PC-9 (cell line): ENCODE results near the gene GBP2. TPM values are rescaled to one million over a fixed set of nuclear protein-coding genes. Genes with fewer than 3 reads are reported as not detected.

Experiments used
- BruUV-seq: library from RNA; stranded (reverse); fragments of 400-500 nt; replicated peaks from 2 replicates; lab custom pipeline; 2021; lab: Mats Ljungman, UMichigan
- CTCF ChIA-PET: fragments of 300-600 bp; sonication (Branson Sonifier 250); formaldehyde crosslinking; loops from one replicate; lab custom pipeline; 2022; ENCODE audit warnings: antibody characterized with exemption; lab: Charles Lee
- POLR2A ChIA-PET: fragments of 300-600 bp; sonication (Branson Sonifier 250); formaldehyde crosslinking; loops from one replicate; lab custom pipeline; 2022; ENCODE audit warnings: antibody characterized with exemption; ENCODE audit not compliant: unreplicated experiment; lab: Charles Lee
- DNase-seq, 2 experiments: peaks; one replicate each; pipeline versions ENCODE4 v3.0.0 to v3.0.0-alpha.2; 2015 to 2022; ENCODE audit warnings: mixed read lengths in 1 of 2
- H2AFZ ChIP-seq: fragments of 200-600 bp; sonication (generic); 2 replicates; pipeline ENCODE4 v1.8.1; 2017; ENCODE audit warnings: antibody characterized with exemption
- H3F3A ChIP-seq: fragments of 200-600 bp; sonication (generic); 2 replicates; pipeline ENCODE4 v1.8.1; 2017; ENCODE audit warnings: antibody characterized with exemption, mild to moderate bottlenecking, low read depth; ENCODE audit not compliant: insufficient read depth
- H3K27ac ChIP-seq: fragments of 200-600 bp; sonication (generic); 2 replicates; pipeline ENCODE4 v1.6.1; 2016; ENCODE audit warnings: mixed run types
- H3K27me3 ChIP-seq: fragments of 200-600 bp; sonication (generic); 2 replicates; pipeline ENCODE4 v1.6.1; 2016; ENCODE audit warnings: low read depth, mixed run types; ENCODE audit not compliant: insufficient read depth
- H3K36me3 ChIP-seq: fragments of 200-600 bp; sonication (generic); 2 replicates; pipeline ENCODE4 v1.6.1; 2016; ENCODE audit warnings: low read depth, mixed run types
- H3K4me1 ChIP-seq: fragments of 200-600 bp; sonication (generic); replicated peaks from 2 replicates; pipeline ENCODE4 v1.6.1; 2016; ENCODE audit warnings: mixed run types; ENCODE audit not compliant: insufficient read depth
- H3K4me2 ChIP-seq: fragments of 200-600 bp; sonication (generic); 2 replicates; pipeline ENCODE4 v1.6.1; 2017; ENCODE audit warnings: mixed run types
- H3K4me3 ChIP-seq: fragments of 200-600 bp; sonication (generic); 2 replicates; pipeline ENCODE4 v1.6.1; 2016; ENCODE audit warnings: mixed run types
- H3K79me2 ChIP-seq: fragments of 200-600 bp; sonication (generic); 2 replicates; pipeline ENCODE4 v1.6.1; 2017; ENCODE audit warnings: low read depth, mixed run types
- H3K9me2 ChIP-seq: fragments of 200-600 bp; sonication (generic); 2 replicates; pipeline ENCODE4 v1.8.1; 2017; ENCODE audit warnings: mild to moderate bottlenecking; ENCODE audit not compliant: insufficient read depth
- H3K9me3 ChIP-seq: fragments of 200-600 bp; sonication (generic); 2 replicates; pipeline ENCODE4 v1.8.1; 2016; ENCODE audit warnings: low read depth; ENCODE audit not compliant: insufficient read depth
- H4K20me1 ChIP-seq: fragments of 200-600 bp; sonication (generic); 2 replicates; pipeline ENCODE4 v1.8.1; 2017; ENCODE audit not compliant: insufficient read depth
- EZH2 ChIP-seq: fragments of 200-600 bp; sonication (generic); IDR thresholded peaks from 2 replicates; pipeline ENCODE4 v1.8.0; 2017; ENCODE audit warnings: antibody characterized with exemption, low read depth
- intact Hi-C: fragments of 100-400 bp; cut with micrococcal nuclease; formaldehyde crosslinking; loops from one replicate; pipeline ENCODE4 v1.10.0; 2022; ENCODE audit not compliant: unreplicated experiment
- total RNA-seq: library from RNA; stranded (reverse); gene quantifications from 2 replicates; pipeline ENCODE4 v1.2.3, GENCODE V29; 2021
- TF ChIP-seq, protein P1 (sequence below): fragments of 200-600 bp; sonication (generic); conservative IDR thresholded peaks from 2 replicates; pipeline ENCODE4 v1.6.1; 2017; ENCODE audit warnings: mixed run types, antibody characterized with exemption, mild to moderate bottlenecking, moderate library complexity

GBP2 gene
- total RNA-seq, 1 experiment from 2014 or later = 7.0 TPM

DNA sequence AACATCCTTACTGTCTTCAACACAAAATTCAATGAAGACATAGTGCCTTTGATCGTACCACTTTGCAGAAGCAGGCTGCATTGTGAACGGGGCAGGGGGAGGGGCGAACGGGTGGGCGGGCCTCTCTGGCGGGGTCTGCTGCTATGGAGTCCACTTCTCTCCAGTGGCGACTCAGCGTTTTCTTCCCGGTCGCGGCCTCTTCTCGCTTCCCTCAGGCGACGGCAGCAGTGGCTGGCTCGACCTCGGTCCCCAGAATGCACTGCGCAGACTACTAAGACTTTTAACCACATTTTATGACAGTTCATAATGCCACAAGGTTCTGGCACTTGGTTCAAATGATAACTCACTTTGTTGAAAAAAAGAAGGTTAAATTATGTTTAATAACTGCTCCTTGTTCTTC, 21.2 kb downstream of the GBP2 start:
- Histone ChIP-seq H3K9me3 (no peaks in the 10 kb centered on the region), H3K4me1 (no peaks in the 10 kb centered on the region), H3K79me2 (no peaks in the 10 kb centered on the region), H2AFZ (no peak overlapping the region), H3K27ac (no peak overlapping the region), H3K27me3 (no peaks in the 10 kb centered on the region), H3K9me2 (no peaks in the 10 kb centered on the region; the same call in 1 of the 2 replicates), H3F3A (no peaks in the 10 kb centered on the region), H3K4me3 (no peak overlapping the region), H3K36me3 (no peaks in the 10 kb centered on the region), H3K4me2 (no peak overlapping the region), H4K20me1 (no peaks in the 10 kb centered on the region)
- TF ChIP-seq EZH2 = no peak
- POLR2A ChIA-PET = no interaction called here
- no peak for DNase-seq
- CTCF ChIA-PET = no interaction called here
- intact Hi-C loops = no loop called here
- no TSS peak for BruUV-seq

DNA sequence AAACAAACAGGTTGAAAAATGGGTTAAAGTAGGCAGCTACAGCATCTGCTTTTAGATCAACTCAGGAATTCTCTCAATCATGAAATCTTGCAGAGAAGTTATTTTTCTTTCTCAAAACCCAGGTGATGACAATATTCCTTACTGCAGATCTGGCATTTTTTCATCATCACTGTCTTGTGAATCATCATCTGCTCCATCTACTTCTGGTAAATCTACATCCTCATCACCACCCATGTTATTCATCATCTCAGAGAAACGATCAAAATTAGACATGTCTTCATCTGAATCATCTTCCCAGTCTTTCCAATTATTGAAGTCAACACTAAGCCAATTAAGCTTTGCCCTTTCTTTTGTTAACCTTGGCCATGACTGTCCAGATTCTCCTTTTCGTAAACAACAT, 21.8 kb downstream of the GBP2 start:
- POLR2A ChIA-PET = interaction anchor here (0.7 kb wide), 1 partner anchor 204 kb away, joined by 4 read pairs; no protein-coding TSS in a partner anchor
- Histone ChIP-seq H3K79me2 (no peaks in the 10 kb centered on the region), H3K4me2 (no peak overlapping the region), H3K4me1 (no peaks in the 10 kb centered on the region), H3K27me3 (no peaks in the 10 kb centered on the region), H3K4me3 (no peak overlapping the region), H4K20me1 (no peaks in the 10 kb centered on the region), H2AFZ (no peak overlapping the region), H3F3A (no peaks in the 10 kb centered on the region), H3K27ac (no peak overlapping the region), H3K36me3 (no peaks in the 10 kb centered on the region), H3K9me3 (no peaks in the 10 kb centered on the region), H3K9me2 (no peaks in the 10 kb centered on the region; the same call in 1 of the 2 replicates)
- intact Hi-C loops = no loop called here
- no TSS peak for BruUV-seq
- TF ChIP-seq, protein P1, sequence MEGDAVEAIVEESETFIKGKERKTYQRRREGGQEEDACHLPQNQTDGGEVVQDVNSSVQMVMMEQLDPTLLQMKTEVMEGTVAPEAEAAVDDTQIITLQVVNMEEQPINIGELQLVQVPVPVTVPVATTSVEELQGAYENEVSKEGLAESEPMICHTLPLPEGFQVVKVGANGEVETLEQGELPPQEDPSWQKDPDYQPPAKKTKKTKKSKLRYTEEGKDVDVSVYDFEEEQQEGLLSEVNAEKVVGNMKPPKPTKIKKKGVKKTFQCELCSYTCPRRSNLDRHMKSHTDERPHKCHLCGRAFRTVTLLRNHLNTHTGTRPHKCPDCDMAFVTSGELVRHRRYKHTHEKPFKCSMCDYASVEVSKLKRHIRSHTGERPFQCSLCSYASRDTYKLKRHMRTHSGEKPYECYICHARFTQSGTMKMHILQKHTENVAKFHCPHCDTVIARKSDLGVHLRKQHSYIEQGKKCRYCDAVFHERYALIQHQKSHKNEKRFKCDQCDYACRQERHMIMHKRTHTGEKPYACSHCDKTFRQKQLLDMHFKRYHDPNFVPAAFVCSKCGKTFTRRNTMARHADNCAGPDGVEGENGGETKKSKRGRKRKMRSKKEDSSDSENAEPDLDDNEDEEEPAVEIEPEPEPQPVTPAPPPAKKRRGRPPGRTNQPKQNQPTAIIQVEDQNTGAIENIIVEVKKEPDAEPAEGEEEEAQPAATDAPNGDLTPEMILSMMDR = no peak
- TF ChIP-seq EZH2 = no peak
- CTCF ChIA-PET = no interaction called here
- DNase-seq = no peak

DNA sequence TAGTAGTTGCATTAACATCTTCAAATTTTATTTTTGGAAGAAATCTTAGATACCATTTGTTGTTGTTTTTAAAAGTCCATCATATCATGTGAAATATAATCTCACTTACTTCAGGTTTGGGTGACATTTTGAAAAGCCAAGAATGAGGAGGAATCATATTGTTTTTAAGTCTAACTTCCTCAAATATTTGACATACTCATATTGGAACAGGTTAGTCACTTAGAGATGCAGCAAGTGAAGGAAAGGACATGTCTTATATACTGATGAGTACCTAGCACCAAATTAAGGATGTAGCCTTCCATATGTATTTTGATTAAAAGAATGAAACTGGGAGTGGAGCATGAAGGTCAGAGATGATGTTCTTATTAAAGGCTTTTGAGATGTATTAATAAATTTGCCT, 23.9 kb downstream of the GBP2 start:
- ChIA-PET CTCF (no interaction called here), POLR2A (no interaction called here)
- H3K9me2 ChIP-seq = no peaks in the 10 kb centered on the region
- no peaks in the 10 kb centered on the region for H4K20me1 ChIP-seq
- H3K27me3 ChIP-seq = no peaks in the 10 kb centered on the region
- no peaks in the 10 kb centered on the region for H3K4me1 ChIP-seq
- H3K27ac ChIP-seq = no peak overlapping the region
- H3K4me2 ChIP-seq = no peak overlapping the region
- DNase-seq = no peak
- H3K9me3 ChIP-seq = no peaks in the 10 kb centered on the region
- no peaks in the 10 kb centered on the region for H3K36me3 ChIP-seq
- no peaks in the 10 kb centered on the region for H3K79me2 ChIP-seq
- BruUV-seq = no TSS peak
- H2AFZ ChIP-seq = no peak overlapping the region
- intact Hi-C loops = no loop called here
- H3F3A ChIP-seq = no peaks in the 10 kb centered on the region
- H3K4me3 ChIP-seq = no peak overlapping the region
- TF ChIP-seq EZH2 = no peak
- TF ChIP-seq, protein P1 = no peak

DNA sequence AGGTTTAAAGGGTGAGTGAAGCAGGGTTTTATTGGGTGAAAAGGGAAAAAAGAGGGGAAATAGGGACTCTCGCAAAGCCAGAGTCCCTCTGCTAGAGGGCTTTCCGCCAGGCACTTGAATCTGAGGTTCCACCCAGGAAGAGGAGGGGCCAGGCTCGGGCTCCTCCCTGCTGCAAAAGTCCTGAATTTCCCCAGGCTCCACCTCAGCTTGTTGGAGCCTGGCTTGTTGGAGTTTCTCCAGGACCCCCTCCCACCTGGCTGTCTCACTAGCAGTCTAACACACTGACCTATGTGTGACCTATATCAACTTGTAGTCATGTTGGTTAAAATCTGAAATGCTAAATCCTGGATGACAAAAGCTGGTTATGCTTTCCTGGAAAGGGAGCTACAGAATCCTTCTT, 25.5 kb downstream of the GBP2 start:
- POLR2A ChIA-PET = no interaction called here
- BruUV-seq = no TSS peak

More for the DNA sequence above, 25.5 kb downstream of the GBP2 start:
- intact Hi-C loops = no loop called here
- no peaks in the 10 kb centered on the region for H3F3A ChIP-seq
- no peaks in the 10 kb centered on the region for H4K20me1 ChIP-seq
- no peak for DNase-seq
- H3K4me3 ChIP-seq = no peak overlapping the region
- H3K79me2 ChIP-seq = no peaks in the 10 kb centered on the region
- no peak overlapping the region for H3K27ac ChIP-seq
- peaks cover 14% of the 10 kb centered on the region; the same call in 1 of the 2 replicates for H3K9me3 ChIP-seq
- no peak for TF ChIP-seq EZH2
- CTCF ChIA-PET = interaction anchor here (0.6 kb wide), 1 partner anchor 128 kb away, joined by 3 read pairs; no protein-coding TSS in a partner anchor
- peak overlapping the region; percentile 13; the same call in 1 of the 2 replicates for H2AFZ ChIP-seq
- H3K9me2 ChIP-seq = no peaks in the 10 kb centered on the region
- no peaks in the 10 kb centered on the region for H3K4me1 ChIP-seq
- H3K4me2 ChIP-seq = no peak overlapping the region
- H3K36me3 ChIP-seq = no peaks in the 10 kb centered on the region
- H3K27me3 ChIP-seq = no peaks in the 10 kb centered on the region
